ENCODE measurements around the gene IMP4.

IMP4 gene

DNA sequence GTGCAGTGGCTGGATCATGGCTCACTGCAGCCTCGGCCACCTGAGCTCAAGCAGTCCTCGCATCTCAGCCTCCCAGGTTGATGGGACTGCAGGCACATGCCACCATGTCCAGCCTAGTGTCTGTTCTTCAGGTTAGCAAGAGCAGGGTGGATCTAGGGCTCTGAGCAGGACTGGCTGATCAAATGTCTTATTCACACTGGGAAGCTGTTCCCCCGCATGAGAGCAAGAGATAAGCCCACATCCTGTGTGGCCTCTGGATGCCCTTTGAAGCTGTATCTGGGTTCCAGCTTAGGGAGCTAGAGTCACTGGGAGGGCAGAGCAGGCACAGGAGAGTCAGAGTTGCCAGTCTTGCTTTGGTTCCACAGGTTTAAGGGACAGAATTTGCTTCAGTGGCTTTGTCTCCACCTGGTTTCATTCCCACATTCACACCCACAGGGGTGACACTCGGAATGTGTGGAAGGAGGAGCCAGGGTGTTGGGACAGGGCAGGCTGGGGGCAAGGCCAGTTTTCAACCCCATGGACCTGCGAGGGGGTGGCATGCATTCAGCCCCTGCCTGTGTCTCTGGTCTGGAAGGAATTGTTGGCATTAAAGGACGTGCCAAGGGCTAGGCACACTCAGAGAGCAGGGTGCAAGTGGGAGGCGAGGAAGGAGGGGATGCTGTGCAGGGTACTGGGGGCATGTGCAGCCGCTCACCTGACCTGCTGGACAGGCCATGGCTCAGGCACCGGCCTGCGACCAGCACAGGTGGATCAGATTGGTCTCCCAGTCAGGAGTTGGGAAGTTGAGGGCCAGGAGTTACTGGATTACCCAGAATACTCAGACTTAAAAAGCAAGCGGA lies 37.6 kb downstream of the IMP4 start:
- H3K27ac ChIP-seq = no peak overlapping the region
- TF ChIP-seq, protein P1, sequence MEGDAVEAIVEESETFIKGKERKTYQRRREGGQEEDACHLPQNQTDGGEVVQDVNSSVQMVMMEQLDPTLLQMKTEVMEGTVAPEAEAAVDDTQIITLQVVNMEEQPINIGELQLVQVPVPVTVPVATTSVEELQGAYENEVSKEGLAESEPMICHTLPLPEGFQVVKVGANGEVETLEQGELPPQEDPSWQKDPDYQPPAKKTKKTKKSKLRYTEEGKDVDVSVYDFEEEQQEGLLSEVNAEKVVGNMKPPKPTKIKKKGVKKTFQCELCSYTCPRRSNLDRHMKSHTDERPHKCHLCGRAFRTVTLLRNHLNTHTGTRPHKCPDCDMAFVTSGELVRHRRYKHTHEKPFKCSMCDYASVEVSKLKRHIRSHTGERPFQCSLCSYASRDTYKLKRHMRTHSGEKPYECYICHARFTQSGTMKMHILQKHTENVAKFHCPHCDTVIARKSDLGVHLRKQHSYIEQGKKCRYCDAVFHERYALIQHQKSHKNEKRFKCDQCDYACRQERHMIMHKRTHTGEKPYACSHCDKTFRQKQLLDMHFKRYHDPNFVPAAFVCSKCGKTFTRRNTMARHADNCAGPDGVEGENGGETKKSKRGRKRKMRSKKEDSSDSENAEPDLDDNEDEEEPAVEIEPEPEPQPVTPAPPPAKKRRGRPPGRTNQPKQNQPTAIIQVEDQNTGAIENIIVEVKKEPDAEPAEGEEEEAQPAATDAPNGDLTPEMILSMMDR (conservative IDR thresholded peaks at IDR 0.05) = no peak

DNA sequence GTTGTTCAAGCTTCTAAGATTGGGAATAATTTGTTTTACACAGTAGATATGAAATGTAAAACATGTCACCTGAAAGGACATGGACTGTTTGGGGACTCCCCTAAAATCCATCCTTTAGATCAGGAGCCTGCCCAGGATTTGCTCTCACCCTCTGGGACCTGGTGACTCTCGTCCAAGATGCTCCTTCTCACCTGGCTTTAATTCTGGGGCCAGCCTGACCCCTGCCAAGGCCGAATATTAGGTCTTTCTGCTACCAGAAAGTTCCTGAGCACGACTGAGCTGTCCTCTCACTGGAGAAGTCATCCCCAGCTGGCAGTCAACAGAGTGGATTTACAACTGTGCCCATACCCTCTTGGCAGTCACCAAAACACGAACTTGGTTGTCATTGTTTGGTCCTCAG lies 38.4 kb downstream of the IMP4 start:
- H3K27ac ChIP-seq = no peak overlapping the region
- TF ChIP-seq, protein P1 (conservative IDR thresholded peaks at IDR 0.05) = no peak

- no peak overlapping the region for H3K27ac ChIP-seq
- TF ChIP-seq, protein P1 (conservative IDR thresholded peaks at IDR 0.05) = no peak
These were observed 38.9 kb downstream of the IMP4 start for GRCh38 chr2:130381619-130382018.

DNA sequence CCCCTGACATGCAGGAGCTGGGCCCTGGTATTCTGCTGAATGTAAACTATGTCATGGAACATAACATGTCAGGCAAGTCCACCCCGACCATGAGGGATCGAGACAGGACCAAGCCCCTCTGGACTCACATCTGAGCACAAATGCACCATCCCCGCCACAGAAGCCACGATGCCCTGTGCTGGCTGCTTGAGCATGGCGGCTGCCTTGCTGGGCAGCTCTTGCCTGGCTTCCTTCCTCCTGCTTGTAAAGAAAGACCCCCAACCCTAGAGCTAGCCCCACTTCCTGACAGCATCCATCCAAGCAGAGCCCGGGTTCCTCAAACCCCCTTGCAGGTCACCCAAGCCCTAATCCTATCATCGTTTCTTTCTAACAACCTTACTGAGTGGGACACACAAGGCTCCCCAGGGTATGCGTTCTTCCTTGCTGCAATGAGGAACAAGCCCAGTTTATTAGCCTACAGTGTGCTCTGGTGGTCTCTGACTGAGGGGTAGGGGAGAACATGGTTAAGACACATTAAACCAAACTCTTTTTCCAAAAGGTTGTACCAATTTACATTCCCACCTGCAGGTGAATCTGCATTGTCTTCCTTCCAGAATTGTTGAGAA lies 39.7 kb downstream of the IMP4 start:
- H3K27ac ChIP-seq = no peak overlapping the region

DNA sequence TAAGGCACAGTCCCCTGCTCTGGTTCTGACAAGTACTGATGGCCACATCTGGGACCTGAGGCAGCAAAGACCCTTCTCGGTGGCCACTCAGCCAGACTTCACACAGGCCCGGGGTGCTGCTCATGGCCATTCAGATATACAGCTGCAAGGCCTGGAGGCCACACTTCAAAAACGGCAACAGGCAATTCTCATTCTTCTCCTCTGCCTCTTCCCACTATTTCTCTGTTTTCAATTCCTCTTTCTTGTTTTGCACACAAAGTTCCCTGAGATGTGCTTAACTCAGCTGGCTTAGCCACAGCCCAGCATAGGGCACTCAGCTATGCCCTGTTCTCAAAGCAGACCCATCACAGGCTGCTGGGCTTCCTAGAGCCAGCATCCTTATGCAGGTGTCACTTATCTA lies 43.0 kb downstream of the IMP4 start:
- no peak overlapping the region for H3K27ac ChIP-seq
- TF ChIP-seq, protein P1 (conservative IDR thresholded peaks at IDR 0.05) = no peak

More for the DNA sequence above, 39.7 kb downstream of the IMP4 start:
- TF ChIP-seq, protein P1 (conservative IDR thresholded peaks at IDR 0.05) = no peak

DNA sequence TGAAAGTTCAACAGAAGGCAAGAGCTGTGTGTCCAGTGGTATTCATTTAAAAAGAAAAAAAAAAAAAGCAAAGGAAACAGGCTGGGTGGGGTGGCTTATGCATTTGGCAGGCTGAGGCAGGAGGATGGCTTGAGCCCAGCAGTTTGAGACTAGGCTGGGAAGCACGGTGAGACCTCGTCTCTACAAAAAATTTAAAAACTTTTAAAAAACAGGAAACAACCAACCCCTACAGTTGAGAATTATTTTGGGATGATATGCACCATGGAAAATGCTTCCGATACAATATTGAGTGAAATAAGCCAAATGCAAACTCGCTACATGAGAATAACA lies 44.3 kb downstream of the IMP4 start:
- TF ChIP-seq, protein P1 (conservative IDR thresholded peaks at IDR 0.05) = no peak
- H3K27ac ChIP-seq = no peak overlapping the region

DNA sequence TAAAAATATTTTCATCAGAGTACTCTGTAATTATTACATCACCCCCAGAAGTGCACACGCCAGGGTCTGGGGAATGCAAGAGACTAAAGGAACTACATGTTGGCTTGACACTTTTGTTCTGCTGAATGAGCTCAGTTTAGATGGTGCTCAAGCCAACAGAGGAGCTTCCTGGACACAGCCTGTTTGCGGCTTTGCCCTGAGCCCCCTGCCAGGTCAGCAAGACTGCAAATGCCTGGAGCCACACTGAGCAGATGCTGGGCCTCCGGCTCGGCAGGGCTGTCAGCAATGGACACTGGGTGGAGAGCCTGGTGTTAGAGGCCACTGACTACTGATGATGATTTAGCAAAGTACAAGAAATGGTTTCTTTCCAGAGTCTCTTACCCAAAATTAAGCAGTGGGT lies 45.1 kb downstream of the IMP4 start:
- TF ChIP-seq, protein P1 (conservative IDR thresholded peaks at IDR 0.05) = no peak
- H3K27ac ChIP-seq = no peak overlapping the region
